GM23338 (cell line): ENCODE measurements around the gene CDC14A.

Experiments
- CREB1 ChIP-seq: fragments of 250-450 bp; sonication (Bioruptor Pico); IDR thresholded peaks from 2 replicates; pipeline ENCODE4 v1.5.0; 2020; ENCODE audit warnings: low read depth, mild to moderate bottlenecking, moderate library complexity
- EZH2 ChIP-seq: fragments of 200-600 bp; sonication (generic); IDR thresholded peaks from one replicate; pipeline ENCODE4 v1.8.0; 2017; ENCODE audit warnings: antibody characterized with exemption, mild to moderate bottlenecking, low read depth; ENCODE audit not compliant: unreplicated experiment
- EZH2phosphoT487 ChIP-seq: fragments of 200-600 bp; sonication (generic); IDR thresholded peaks from one replicate; pipeline ENCODE4 v1.8.1; 2018; ENCODE audit warnings: antibody characterized with exemption; ENCODE audit not compliant: unreplicated experiment
- POLR2AphosphoS5 ChIP-seq: IDR thresholded peaks from 2 replicates; pipeline ENCODE4 v1.6.1; 2016; ENCODE audit warnings: antibody characterized with exemption, low read depth
- STAT1 ChIP-seq: IDR thresholded peaks from one replicate; pipeline ENCODE4 v1.6.1; 2016; ENCODE audit warnings: antibody characterized with exemption; ENCODE audit not compliant: unreplicated experiment
- TF ChIP-seq, protein P1 (sequence below), 2 experiments: fragments of 200-600 bp in 1 of 2; sonication (generic) in 1 of 2; conservative IDR thresholded peaks; 2 replicates each; pipeline versions ENCODE4 v1.5.1 to v1.6.1; 2016 to 2017; ENCODE audit warnings: antibody characterized with exemption in 2 of 2, low read depth in 2 of 2, mild to moderate bottlenecking in 2 of 2, moderate library complexity in 1 of 2
- TF ChIP-seq, protein P2 (sequence below): IDR thresholded peaks from 2 replicates; pipeline ENCODE4 v1.6.1; 2016; ENCODE audit warnings: antibody characterized with exemption
- TF ChIP-seq, protein P3 (sequence below): IDR thresholded peaks from one replicate; pipeline ENCODE4 v1.6.1; 2018; ENCODE audit warnings: antibody characterized with exemption; ENCODE audit not compliant: unreplicated experiment

GRCh38 chr1:100347009-100347966, 5.0 kb upstream of the CDC14A start:
- TF ChIP-seq, protein P1, sequence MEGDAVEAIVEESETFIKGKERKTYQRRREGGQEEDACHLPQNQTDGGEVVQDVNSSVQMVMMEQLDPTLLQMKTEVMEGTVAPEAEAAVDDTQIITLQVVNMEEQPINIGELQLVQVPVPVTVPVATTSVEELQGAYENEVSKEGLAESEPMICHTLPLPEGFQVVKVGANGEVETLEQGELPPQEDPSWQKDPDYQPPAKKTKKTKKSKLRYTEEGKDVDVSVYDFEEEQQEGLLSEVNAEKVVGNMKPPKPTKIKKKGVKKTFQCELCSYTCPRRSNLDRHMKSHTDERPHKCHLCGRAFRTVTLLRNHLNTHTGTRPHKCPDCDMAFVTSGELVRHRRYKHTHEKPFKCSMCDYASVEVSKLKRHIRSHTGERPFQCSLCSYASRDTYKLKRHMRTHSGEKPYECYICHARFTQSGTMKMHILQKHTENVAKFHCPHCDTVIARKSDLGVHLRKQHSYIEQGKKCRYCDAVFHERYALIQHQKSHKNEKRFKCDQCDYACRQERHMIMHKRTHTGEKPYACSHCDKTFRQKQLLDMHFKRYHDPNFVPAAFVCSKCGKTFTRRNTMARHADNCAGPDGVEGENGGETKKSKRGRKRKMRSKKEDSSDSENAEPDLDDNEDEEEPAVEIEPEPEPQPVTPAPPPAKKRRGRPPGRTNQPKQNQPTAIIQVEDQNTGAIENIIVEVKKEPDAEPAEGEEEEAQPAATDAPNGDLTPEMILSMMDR (conservative IDR thresholded peaks at IDR 0.05; ENCODE audit: low read depth in 2 of 2) = no peak
- TF ChIP-seq EZH2 = no peak
- no peak for TF ChIP-seq POLR2AphosphoS5
- TF ChIP-seq CREB1 = no peak
- TF ChIP-seq, protein P2, sequence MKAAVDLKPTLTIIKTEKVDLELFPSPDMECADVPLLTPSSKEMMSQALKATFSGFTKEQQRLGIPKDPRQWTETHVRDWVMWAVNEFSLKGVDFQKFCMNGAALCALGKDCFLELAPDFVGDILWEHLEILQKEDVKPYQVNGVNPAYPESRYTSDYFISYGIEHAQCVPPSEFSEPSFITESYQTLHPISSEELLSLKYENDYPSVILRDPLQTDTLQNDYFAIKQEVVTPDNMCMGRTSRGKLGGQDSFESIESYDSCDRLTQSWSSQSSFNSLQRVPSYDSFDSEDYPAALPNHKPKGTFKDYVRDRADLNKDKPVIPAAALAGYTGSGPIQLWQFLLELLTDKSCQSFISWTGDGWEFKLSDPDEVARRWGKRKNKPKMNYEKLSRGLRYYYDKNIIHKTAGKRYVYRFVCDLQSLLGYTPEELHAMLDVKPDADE = no peak
- TF ChIP-seq, protein P3, sequence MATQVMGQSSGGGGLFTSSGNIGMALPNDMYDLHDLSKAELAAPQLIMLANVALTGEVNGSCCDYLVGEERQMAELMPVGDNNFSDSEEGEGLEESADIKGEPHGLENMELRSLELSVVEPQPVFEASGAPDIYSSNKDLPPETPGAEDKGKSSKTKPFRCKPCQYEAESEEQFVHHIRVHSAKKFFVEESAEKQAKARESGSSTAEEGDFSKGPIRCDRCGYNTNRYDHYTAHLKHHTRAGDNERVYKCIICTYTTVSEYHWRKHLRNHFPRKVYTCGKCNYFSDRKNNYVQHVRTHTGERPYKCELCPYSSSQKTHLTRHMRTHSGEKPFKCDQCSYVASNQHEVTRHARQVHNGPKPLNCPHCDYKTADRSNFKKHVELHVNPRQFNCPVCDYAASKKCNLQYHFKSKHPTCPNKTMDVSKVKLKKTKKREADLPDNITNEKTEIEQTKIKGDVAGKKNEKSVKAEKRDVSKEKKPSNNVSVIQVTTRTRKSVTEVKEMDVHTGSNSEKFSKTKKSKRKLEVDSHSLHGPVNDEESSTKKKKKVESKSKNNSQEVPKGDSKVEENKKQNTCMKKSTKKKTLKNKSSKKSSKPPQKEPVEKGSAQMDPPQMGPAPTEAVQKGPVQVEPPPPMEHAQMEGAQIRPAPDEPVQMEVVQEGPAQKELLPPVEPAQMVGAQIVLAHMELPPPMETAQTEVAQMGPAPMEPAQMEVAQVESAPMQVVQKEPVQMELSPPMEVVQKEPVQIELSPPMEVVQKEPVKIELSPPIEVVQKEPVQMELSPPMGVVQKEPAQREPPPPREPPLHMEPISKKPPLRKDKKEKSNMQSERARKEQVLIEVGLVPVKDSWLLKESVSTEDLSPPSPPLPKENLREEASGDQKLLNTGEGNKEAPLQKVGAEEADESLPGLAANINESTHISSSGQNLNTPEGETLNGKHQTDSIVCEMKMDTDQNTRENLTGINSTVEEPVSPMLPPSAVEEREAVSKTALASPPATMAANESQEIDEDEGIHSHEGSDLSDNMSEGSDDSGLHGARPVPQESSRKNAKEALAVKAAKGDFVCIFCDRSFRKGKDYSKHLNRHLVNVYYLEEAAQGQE = no peak
- TF ChIP-seq STAT1 = no peak
- TF ChIP-seq EZH2phosphoT487 = no peak
